ENCODE measurements around the gene OR8D2. TPM values are rescaled to one million over a fixed set of nuclear protein-coding genes. Genes with fewer than 3 reads are reported as not detected.

OR8D2 gene
- total and polyA plus RNA-seq, 2 donors (not counting 1 experiment from before 2014, with no cell fraction given), result not detected

GRCh38 chr11:124344346-124344745 is 24.3 kb upstream of the OR8D2 start:
- Histone ChIP-seq H3K4me3 (replicated peaks in 1 of 4; ENCODE audit: control extremely low read depth in 1 of 4, insufficient read depth in 1 of 4, low read depth in 3 of 4, low read length in 4 of 4) (no peak overlapping the region), H3K4me1 (ENCODE audit: control insufficient read depth, extremely low read depth, insufficient read depth, low read length) (no peaks in the 10 kb centered on the region), H3K36me3 (ENCODE audit: control insufficient read depth, insufficient read depth, low read length) (no peaks in the 10 kb centered on the region), H3K4me2 (ENCODE audit: extremely low read depth, insufficient read depth, low read length) (no peak overlapping the region), H4K20me1 (ENCODE audit: control insufficient read depth, extremely low read depth, insufficient read depth, low read length) (no peaks in the 10 kb centered on the region), H3K27ac (ENCODE audit: insufficient read depth, low read length) (no peak overlapping the region), H3K79me2 (ENCODE audit: control insufficient read depth, insufficient read depth, low read length) (no peaks in the 10 kb centered on the region), H3K9ac (ENCODE audit: insufficient read depth, low read length) (no peak overlapping the region), H2AFZ (ENCODE audit: low read length) (no peak overlapping the region), H3K9me3 (ENCODE audit: control insufficient read depth, insufficient read depth, low read depth, low read length) (no peaks in the 10 kb centered on the region), H3K27me3 (ENCODE audit: control insufficient read depth, insufficient read depth, low read length) (no peaks in the 10 kb centered on the region)
- no peak for DNase-seq (ENCODE audit: low read depth in 2 of 2)
- TF ChIP-seq EZH2 (IDR thresholded peaks at IDR 0.05; ENCODE audit: low read length, missing control alignments) (no peak), CTCF (conservative IDR thresholded peaks at IDR 0.05 in 1 of 2, IDR thresholded peaks at IDR 0.05 in 1 of 2; ENCODE audit: low read depth in 1 of 2, low read length in 2 of 2) (no peak)

DNA sequence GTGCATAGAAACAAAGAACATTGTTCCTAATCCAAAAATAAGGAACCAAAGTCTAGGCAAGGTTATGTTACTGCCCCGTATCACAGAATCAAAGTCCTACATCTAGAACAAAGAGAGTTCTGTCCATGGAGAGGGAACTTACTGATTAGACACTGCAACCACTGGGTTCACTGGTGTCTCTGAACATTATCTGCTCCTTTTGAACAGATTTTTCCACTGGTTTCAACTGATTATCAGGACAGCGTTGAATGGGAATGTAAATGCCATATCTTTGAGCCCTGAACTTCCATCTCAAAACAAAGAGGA is 20.1 kb upstream of the OR8D2 start:
- Histone ChIP-seq H3K36me3 (ENCODE audit: control insufficient read depth, insufficient read depth, low read length) (no peaks in the 10 kb centered on the region), H3K27ac (ENCODE audit: insufficient read depth, low read length) (no peak overlapping the region)

DNA sequence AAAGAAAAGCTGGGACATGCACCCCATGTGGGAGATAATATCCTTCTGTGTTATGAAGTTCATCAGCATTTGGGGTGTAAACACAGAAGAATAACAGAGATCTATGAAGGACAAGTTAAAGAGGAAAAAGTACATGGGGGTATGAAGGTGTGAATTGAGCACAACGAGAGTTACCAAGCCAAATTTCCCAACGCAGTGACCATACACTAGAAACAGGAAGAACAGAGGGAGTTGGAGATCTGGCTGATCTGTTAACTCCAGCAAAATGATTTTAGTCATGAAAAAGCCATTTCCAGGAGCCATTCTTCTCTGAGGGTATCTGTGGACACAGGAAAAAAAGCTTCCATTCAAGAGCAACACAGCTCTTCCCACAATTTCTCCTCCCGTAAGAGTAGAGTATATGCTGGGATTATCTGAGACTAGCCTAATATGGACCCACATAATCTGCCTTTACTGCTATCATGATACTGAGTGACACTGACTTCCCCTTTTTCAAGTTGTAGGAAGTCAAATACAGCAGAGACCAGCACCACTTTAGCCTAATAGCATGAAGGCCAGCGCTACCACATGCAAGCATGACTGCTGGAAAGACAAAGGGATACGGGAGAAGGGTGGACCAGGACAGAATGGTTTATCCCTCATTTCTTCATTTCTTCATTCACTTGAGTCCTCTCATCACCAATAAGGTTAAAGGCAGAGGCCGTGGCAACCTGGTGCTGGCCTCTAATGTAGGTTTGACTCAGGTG is 19.6 kb upstream of the OR8D2 start:
- Histone ChIP-seq H3K4me3 (replicated peaks in 1 of 4; ENCODE audit: control extremely low read depth in 1 of 4, insufficient read depth in 1 of 4, low read depth in 3 of 4, low read length in 4 of 4) (no peak overlapping the region), H3K27ac (ENCODE audit: insufficient read depth, low read length) (no peak overlapping the region), H3K27me3 (ENCODE audit: control insufficient read depth, insufficient read depth, low read length) (no peaks in the 10 kb centered on the region), H2AFZ (ENCODE audit: low read length) (no peak overlapping the region), H3K9me3 (ENCODE audit: control insufficient read depth, insufficient read depth, low read depth, low read length) (no peaks in the 10 kb centered on the region), H4K20me1 (ENCODE audit: control insufficient read depth, extremely low read depth, insufficient read depth, low read length) (no peaks in the 10 kb centered on the region), H3K36me3 (ENCODE audit: control insufficient read depth, insufficient read depth, low read length) (no peaks in the 10 kb centered on the region), H3K4me1 (ENCODE audit: control insufficient read depth, extremely low read depth, insufficient read depth, low read length) (no peaks in the 10 kb centered on the region), H3K4me2 (ENCODE audit: extremely low read depth, insufficient read depth, low read length) (no peak overlapping the region), H3K9ac (ENCODE audit: insufficient read depth, low read length) (no peak overlapping the region), H3K79me2 (ENCODE audit: control insufficient read depth, insufficient read depth, low read length) (no peaks in the 10 kb centered on the region)
- TF ChIP-seq CTCF (conservative IDR thresholded peaks at IDR 0.05 in 1 of 2, IDR thresholded peaks at IDR 0.05 in 1 of 2; ENCODE audit: low read depth in 1 of 2, low read length in 2 of 2) (no peak), EZH2 (IDR thresholded peaks at IDR 0.05; ENCODE audit: low read length, missing control alignments) (no peak)
- DNase-seq (ENCODE audit: low read depth in 2 of 2), result no peak

More for the DNA sequence above, 20.1 kb upstream of the OR8D2 start:
- Histone ChIP-seq H3K4me3 (replicated peaks in 1 of 4; ENCODE audit: control extremely low read depth in 1 of 4, insufficient read depth in 1 of 4, low read depth in 3 of 4, low read length in 4 of 4) (no peak overlapping the region), H2AFZ (ENCODE audit: low read length) (no peak overlapping the region), H3K4me1 (ENCODE audit: control insufficient read depth, extremely low read depth, insufficient read depth, low read length) (no peaks in the 10 kb centered on the region), H3K27me3 (ENCODE audit: control insufficient read depth, insufficient read depth, low read length) (no peaks in the 10 kb centered on the region), H3K4me2 (ENCODE audit: extremely low read depth, insufficient read depth, low read length) (no peak overlapping the region), H4K20me1 (ENCODE audit: control insufficient read depth, extremely low read depth, insufficient read depth, low read length) (no peaks in the 10 kb centered on the region), H3K9ac (ENCODE audit: insufficient read depth, low read length) (no peak overlapping the region), H3K79me2 (ENCODE audit: control insufficient read depth, insufficient read depth, low read length) (no peaks in the 10 kb centered on the region), H3K9me3 (ENCODE audit: control insufficient read depth, insufficient read depth, low read depth, low read length) (no peaks in the 10 kb centered on the region)
- no peak for DNase-seq (ENCODE audit: low read depth in 2 of 2)
- TF ChIP-seq CTCF (conservative IDR thresholded peaks at IDR 0.05 in 1 of 2, IDR thresholded peaks at IDR 0.05 in 1 of 2; ENCODE audit: low read depth in 1 of 2, low read length in 2 of 2) (no peak), EZH2 (IDR thresholded peaks at IDR 0.05; ENCODE audit: low read length, missing control alignments) (no peak)
